ENCODE measurements around the gene TMIE. TPM values are rescaled to one million over a fixed set of nuclear protein-coding genes. Genes with fewer than 3 reads are reported as not detected.

The TMIE gene
- total RNA-seq, 1 donor from 2014 or later: not detected

DNA sequence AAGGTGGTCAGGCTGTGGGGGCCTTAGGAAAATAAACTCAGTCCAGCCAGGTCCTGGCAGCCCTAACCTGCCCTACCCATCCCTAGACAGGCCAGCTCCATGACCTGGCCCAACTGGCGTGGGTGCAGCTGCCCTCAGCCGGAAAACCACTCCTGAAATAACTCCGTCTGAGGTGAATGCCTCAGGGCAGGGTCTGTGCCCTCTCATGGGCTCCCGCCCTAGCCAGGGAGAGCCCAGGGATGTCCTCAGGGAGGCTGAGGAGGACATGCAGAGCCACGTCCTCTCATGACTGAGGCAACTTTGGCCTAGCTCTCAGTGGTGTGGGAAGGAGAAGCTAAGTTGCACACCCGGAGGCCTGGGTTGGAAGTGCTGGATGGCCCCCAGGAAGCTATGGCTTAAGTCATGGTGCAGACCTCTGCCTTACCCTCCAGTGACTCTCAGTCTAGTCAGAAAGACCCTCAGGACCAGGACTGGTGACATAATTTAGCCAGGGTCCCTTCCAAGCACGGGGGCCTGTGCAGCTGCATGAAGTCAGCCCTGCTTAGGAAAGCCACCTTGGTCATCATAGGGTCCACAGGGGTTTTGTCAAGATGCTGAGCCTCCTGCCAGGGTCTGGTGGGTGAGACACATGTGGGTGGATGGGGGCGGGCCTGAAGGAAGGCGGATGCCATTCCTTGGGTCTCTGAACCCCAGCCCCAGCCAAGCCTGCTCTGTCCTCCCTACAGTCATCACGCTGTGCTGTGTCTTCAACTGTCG lies 7.4 kb downstream of the TMIE start:
- no peak overlapping the region for H3K4me3 Mint-ChIP-seq
- no peak for DNase-seq (ENCODE audit: low read depth, low spot score)
- H3K27ac Mint-ChIP-seq (ENCODE audit: unreplicated experiment): no peak overlapping the region
- H3K4me1 Mint-ChIP-seq: peaks cover 5% of the 10 kb centered on the region
- H3K9me3 Mint-ChIP-seq: no peaks in the 10 kb centered on the region
- peaks cover 3% of the 10 kb centered on the region for H3K27me3 Mint-ChIP-seq (ENCODE audit: low read depth)
- TF ChIP-seq, protein P1, sequence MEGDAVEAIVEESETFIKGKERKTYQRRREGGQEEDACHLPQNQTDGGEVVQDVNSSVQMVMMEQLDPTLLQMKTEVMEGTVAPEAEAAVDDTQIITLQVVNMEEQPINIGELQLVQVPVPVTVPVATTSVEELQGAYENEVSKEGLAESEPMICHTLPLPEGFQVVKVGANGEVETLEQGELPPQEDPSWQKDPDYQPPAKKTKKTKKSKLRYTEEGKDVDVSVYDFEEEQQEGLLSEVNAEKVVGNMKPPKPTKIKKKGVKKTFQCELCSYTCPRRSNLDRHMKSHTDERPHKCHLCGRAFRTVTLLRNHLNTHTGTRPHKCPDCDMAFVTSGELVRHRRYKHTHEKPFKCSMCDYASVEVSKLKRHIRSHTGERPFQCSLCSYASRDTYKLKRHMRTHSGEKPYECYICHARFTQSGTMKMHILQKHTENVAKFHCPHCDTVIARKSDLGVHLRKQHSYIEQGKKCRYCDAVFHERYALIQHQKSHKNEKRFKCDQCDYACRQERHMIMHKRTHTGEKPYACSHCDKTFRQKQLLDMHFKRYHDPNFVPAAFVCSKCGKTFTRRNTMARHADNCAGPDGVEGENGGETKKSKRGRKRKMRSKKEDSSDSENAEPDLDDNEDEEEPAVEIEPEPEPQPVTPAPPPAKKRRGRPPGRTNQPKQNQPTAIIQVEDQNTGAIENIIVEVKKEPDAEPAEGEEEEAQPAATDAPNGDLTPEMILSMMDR (conservative IDR thresholded peaks at IDR 0.05): no peak
- H3K36me3 Mint-ChIP-seq (ENCODE audit: low read depth): no peaks in the 10 kb centered on the region

DNA sequence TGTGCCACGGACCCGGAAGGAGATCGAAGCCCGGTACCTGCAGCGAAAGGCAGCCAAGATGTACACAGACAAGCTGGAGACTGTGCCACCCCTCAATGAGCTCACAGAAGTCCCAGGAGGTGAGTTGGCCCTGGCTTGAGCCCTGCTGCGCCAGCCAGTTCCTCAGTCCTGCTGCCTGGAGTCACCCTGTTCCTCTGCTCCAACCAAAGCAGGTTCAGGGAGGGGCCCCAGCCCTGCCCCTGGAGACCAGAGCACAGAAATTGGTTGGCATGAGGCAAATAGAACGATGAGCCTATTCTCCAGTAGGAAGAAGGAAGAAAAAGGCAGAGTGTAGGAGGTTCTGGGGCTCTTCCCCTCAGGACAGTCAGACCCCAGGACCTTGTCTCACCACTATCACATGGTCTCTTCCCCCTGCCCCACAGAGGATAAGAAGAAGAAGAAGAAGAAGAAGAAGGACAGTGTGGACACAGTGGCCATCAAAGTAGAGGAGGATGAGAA lies 8.0 kb downstream of the TMIE start:
- no peak for DNase-seq (ENCODE audit: low read depth, low spot score)
- no peaks in the 10 kb centered on the region for H3K27me3 Mint-ChIP-seq (ENCODE audit: low read depth)
- H3K9me3 Mint-ChIP-seq: no peaks in the 10 kb centered on the region
- TF ChIP-seq, protein P1 (conservative IDR thresholded peaks at IDR 0.05): no peak
- peaks cover 5% of the 10 kb centered on the region for H3K4me1 Mint-ChIP-seq
- H3K27ac Mint-ChIP-seq (ENCODE audit: unreplicated experiment): peak overlapping the region; percentile 96
- H3K4me3 Mint-ChIP-seq: no peak overlapping the region
- H3K36me3 Mint-ChIP-seq (ENCODE audit: low read depth): no peaks in the 10 kb centered on the region

DNA sequence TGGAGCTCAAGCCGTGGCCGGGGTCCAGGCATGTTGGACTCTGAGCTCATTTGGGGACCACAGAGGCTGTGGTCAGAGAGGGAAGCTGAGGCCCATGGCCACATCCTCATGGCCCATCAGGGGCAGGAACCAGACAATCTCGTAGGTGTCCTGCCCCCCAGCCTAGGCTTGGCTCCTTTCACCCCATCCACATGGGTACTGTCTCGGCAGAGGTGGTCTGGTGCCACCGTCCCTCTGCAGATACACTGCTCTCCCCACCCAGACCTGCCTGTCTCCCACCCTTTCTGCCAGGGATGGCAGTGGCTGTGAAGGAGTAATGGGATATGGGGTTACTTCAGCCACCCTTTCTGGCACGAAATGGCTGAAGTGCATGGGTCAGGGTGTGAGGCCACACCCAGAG lies 8.5 kb downstream of the TMIE start:
- no peaks in the 10 kb centered on the region for H3K9me3 Mint-ChIP-seq
- peak overlapping the region; percentile 35 for H3K27ac Mint-ChIP-seq (ENCODE audit: unreplicated experiment)
- TF ChIP-seq, protein P1 (conservative IDR thresholded peaks at IDR 0.05): no peak
- no peaks in the 10 kb centered on the region for H3K27me3 Mint-ChIP-seq (ENCODE audit: low read depth)
- peaks cover 5% of the 10 kb centered on the region for H3K4me1 Mint-ChIP-seq
- no peak overlapping the region for H3K4me3 Mint-ChIP-seq
- no peaks in the 10 kb centered on the region for H3K36me3 Mint-ChIP-seq (ENCODE audit: low read depth)
- no peak for DNase-seq (ENCODE audit: low read depth, low spot score)

DNA sequence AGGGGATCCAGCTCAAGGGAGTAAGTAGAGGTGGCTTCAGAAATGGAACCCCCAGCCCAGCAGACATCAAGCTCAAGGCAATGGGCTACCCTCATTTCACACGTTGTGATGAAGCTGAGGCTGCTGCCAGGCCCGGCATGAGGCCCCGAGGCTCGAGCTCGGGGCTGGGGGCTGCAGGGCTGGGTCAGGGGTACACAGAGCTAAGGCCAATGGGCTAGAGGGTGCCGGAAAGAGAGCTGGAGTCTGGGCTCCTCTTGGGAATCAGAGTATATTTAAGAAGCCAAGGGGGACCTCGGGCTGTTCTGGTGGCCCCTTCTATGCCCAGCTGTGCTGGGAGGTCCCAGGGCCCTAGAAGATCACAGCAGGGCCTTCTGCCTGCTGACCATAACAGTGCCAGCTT lies 9.0 kb downstream of the TMIE start:
- TF ChIP-seq, protein P1 (conservative IDR thresholded peaks at IDR 0.05): no peak
- DNase-seq (ENCODE audit: low read depth, low spot score): no peak
- no peak overlapping the region for H3K27ac Mint-ChIP-seq (ENCODE audit: unreplicated experiment)
- no peaks in the 10 kb centered on the region for H3K9me3 Mint-ChIP-seq
- no peaks in the 10 kb centered on the region for H3K36me3 Mint-ChIP-seq (ENCODE audit: low read depth)
- peaks cover 5% of the 10 kb centered on the region for H3K4me1 Mint-ChIP-seq
- H3K4me3 Mint-ChIP-seq: no peak overlapping the region
- no peaks in the 10 kb centered on the region for H3K27me3 Mint-ChIP-seq (ENCODE audit: low read depth)

DNA sequence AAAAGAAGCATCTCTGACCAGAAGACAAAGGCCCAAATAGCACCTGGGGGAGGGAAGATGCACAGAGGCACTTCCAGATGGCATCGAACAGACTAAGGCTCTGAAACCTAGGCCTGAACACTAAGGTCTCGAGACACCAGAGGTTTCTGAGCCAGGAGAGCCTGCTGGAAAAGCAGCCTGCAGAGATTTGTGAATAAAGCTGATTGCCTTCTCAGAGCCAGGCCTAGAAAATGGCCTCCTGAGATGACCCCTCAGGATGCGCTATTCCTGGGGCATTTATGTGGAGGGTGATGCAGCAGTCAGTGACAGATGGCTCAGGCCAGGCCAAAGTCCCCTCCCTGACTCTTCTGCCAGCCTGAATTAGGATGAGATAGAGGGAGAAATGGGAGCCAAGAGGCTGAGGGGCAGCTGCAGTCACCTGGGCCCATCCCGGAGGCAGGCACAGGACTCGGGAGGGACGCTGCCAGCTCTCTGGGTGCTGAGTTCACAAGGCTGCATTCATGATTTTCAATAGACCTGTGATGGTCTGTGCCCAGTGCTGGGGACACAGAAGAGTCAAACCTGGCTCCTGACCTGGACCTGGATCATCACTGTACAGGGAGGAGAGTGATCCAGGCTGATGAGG lies 9.6 kb downstream of the TMIE start:
- no peaks in the 10 kb centered on the region for H3K27me3 Mint-ChIP-seq (ENCODE audit: low read depth)
- no peaks in the 10 kb centered on the region for H3K9me3 Mint-ChIP-seq
- H3K4me3 Mint-ChIP-seq: no peak overlapping the region
- H3K4me1 Mint-ChIP-seq: peaks cover 5% of the 10 kb centered on the region
- no peak for DNase-seq (ENCODE audit: low read depth, low spot score)
- H3K27ac Mint-ChIP-seq (ENCODE audit: unreplicated experiment): peak overlapping the region; percentile 50
- no peaks in the 10 kb centered on the region for H3K36me3 Mint-ChIP-seq (ENCODE audit: low read depth)
- TF ChIP-seq, protein P1 (conservative IDR thresholded peaks at IDR 0.05): no peak

All from neural crest cell (in vitro differentiated cells).